Bronchial epithelial cell (primary cell): ENCODE data around the gene YWHAH. TPM values are rescaled to one million over a fixed set of nuclear protein-coding genes. Genes with fewer than 3 reads are reported as not detected.

ENCODE experiments used
- DNase-seq: peaks from one replicate; pipeline ENCODE4 v3.0.0-alpha.2; 2010; ENCODE audit warnings: low read depth
- FAIRE-seq: peaks from 2 replicates; lab custom pipeline; 2011; peaks lifted over from hg19 to GRCh38; lab: Jason Lieb, UNC
- H3K27me3 ChIP-seq: 2 replicates; pipeline ENCODE4 v1.5.1; 2011; ENCODE audit warnings: low read length; ENCODE audit not compliant: control insufficient read depth, insufficient read depth
- H3K36me3 ChIP-seq: 2 replicates; pipeline ENCODE4 v1.5.1; 2011; ENCODE audit warnings: low read length; ENCODE audit not compliant: control insufficient read depth, insufficient read depth
- H3K4me3 ChIP-seq: 2 replicates; pipeline ENCODE4 v1.5.1; 2011; ENCODE audit warnings: mild to moderate bottlenecking, low read depth, low read length, control low read depth
- total RNA-seq: library from RNA; depleted of rRNA; stranded (reverse); fragments of >200 nt; gene quantifications from 2 replicates; pipeline ENCODE4 v1.2.1, GENCODE V29; 2014
- TF ChIP-seq, protein P1 (sequence below): IDR thresholded peaks from 2 replicates; pipeline ENCODE4 v1.5.1; 2011; ENCODE audit warnings: mild to moderate bottlenecking, moderate library complexity, low read length, control low read depth, inconsistent platforms; ENCODE audit not compliant: insufficient read depth, severe bottlenecking

YWHAH gene
- total RNA-seq, 1 donor from 2014 or later: 61.9 TPM

DNA sequence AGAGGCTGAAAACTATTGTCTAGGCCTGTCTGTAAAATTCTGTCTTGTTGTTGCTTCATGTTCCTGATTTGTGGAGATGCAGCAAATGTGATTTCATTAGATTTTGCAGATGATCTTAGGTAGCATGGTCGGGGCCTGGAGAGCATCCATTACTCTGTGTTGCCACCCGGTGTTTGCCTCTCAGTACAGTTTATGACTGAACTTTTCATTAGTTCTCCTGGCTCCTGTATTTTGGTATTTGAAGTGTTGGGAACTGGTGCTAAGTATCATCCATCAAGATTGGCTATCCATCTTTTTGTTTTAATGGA, 7.7 kb downstream of the YWHAH start:
- FAIRE-seq (no peak), DNase-seq (no peak)
- Histone ChIP-seq H3K27me3 (no peaks in the 10 kb centered on the region), H3K36me3 (peaks cover 9% of the 10 kb centered on the region), H3K4me3 (no peak overlapping the region)
- TF ChIP-seq, protein P1, sequence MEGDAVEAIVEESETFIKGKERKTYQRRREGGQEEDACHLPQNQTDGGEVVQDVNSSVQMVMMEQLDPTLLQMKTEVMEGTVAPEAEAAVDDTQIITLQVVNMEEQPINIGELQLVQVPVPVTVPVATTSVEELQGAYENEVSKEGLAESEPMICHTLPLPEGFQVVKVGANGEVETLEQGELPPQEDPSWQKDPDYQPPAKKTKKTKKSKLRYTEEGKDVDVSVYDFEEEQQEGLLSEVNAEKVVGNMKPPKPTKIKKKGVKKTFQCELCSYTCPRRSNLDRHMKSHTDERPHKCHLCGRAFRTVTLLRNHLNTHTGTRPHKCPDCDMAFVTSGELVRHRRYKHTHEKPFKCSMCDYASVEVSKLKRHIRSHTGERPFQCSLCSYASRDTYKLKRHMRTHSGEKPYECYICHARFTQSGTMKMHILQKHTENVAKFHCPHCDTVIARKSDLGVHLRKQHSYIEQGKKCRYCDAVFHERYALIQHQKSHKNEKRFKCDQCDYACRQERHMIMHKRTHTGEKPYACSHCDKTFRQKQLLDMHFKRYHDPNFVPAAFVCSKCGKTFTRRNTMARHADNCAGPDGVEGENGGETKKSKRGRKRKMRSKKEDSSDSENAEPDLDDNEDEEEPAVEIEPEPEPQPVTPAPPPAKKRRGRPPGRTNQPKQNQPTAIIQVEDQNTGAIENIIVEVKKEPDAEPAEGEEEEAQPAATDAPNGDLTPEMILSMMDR: no peak

DNA sequence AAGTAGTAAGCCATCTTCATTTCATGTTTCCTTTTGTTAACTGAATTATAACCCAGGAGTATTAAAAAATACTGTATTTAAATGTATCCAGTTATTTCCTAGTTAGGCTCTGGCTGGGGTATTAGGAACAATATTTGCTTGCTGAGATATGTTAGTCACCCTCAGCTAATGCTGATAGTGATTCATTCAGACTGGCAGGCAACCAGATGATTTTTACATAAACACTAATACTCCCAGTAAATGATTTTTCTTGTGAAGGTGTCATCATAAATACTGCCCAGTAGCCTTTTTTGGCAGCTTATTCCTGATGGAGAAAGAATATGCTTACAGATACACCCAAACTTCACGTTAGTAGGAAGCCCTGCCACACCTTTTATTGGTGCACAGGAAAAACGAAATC, 8.1 kb downstream of the YWHAH start:
- TF ChIP-seq, protein P1: no peak
- FAIRE-seq (no peak), DNase-seq (peak; percentile 92)
- Histone ChIP-seq H3K4me3 (no peak overlapping the region), H3K36me3 (peaks cover 10% of the 10 kb centered on the region), H3K27me3 (no peaks in the 10 kb centered on the region)

DNA sequence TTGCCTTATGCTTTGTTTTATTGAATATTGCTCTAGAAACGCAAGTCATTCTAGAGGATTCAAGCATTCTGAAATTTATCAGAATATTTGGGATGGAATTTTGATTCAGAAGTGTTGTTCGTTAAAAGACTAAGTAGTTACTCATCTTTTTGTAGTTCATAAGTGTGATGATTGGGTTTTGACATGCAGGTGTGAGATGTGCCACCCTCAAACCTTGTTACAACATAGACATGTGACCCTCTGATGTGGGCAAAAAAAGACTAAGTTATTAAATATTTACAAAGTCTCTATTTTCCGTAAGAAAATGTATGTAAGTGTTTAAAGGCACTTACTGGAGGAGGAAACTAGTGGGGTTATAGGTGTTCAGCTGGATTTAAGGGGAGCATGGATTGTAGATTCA, 8.9 kb downstream of the YWHAH start:
- H3K27me3 ChIP-seq: no peaks in the 10 kb centered on the region
- TF ChIP-seq, protein P1: no peak
- H3K4me3 ChIP-seq: no peak overlapping the region
- DNase-seq: no peak
- peaks cover 12% of the 10 kb centered on the region for H3K36me3 ChIP-seq
- no peak for FAIRE-seq

DNA sequence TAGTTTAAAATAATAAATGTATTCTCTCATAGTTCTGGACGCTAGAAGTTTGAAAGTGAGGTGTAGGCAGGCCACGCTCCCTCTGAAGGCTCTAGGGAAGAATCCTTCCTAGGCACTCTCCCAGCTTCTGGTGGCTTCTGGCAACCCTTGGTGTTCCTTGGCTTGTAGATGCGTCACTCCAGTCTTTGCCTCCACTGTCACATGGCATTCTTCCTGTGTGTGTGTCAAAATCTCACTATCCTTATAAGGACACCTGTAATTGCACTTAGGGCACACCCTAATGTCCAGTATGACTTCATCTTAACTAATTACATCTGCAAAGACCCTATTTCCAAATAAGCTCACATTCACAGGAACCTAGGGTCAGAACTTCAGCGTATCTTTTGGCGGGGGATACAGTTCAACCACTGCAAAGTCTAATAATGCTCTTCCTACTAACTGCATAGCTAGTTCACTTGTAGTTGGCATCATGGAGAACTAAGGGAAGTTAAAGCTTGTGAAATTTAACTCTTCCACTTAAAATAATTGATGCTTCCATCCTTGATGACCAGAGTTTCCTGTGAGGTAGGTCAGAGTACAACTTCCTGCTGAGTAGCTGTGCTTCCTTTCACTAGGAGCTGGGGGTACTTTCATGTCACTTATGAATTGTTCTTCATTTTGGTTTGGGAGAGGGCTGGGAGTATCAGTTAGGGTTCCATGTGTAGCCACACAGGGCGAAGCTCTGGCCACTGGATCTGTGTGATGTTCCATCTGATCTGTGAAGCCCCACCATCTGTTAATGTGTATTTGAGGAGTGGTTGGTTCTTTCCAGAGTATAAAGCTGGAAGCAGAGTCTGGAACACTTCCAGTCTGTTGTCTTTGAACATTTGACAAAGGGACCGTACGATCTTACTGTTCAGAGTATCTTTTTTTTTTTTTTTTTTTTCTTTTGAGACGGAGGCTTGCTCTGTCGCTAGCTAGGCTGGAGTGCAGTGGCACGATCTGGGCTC, 10.5 kb downstream of the YWHAH start:
- no peaks in the 10 kb centered on the region for H3K27me3 ChIP-seq
- FAIRE-seq (no peak), DNase-seq (no peak)
- H3K36me3 ChIP-seq: peaks cover 11% of the 10 kb centered on the region
- H3K4me3 ChIP-seq: no peak overlapping the region
- TF ChIP-seq, protein P1: no peak

DNA sequence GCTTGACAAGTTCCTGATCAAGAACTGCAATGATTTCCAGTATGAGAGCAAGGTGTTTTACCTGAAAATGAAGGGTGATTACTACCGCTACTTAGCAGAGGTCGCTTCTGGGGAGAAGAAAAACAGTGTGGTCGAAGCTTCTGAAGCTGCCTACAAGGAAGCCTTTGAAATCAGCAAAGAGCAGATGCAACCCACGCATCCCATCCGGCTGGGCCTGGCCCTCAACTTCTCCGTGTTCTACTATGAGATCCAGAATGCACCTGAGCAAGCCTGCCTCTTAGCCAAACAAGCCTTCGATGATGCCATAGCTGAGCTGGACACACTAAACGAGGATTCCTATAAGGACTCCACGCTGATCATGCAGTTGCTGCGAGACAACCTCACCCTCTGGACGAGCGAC, 12.0 kb downstream of the YWHAH start:
- DNase-seq (no peak), FAIRE-seq (peak; percentile 23)
- H3K4me3 ChIP-seq: no peak overlapping the region
- H3K36me3 ChIP-seq: peaks cover 11% of the 10 kb centered on the region
- H3K27me3 ChIP-seq: no peaks in the 10 kb centered on the region
- TF ChIP-seq, protein P1: no peak
